Fibroblast of mammary gland (primary cell): ENCODE measurements around the gene RGS17.

ENCODE experiments used
- DNase-seq: peaks from one replicate; pipeline ENCODE4 v3.0.0-alpha.2; 2010; ENCODE audit warnings: low read depth
- H3K4me3 ChIP-seq: 2 replicates; pipeline ENCODE4 v1.5.1; 2011; ENCODE audit warnings: low read depth, mild to moderate bottlenecking, low read length, moderate library complexity; ENCODE audit not compliant: control insufficient read depth
- CTCF ChIP-seq: conservative IDR thresholded peaks from 2 replicates; pipeline ENCODE4 v1.5.1; 2011; ENCODE audit warnings: low read depth, low read length, inconsistent platforms; ENCODE audit not compliant: control insufficient read depth, insufficient read depth

The RGS17 gene

DNA sequence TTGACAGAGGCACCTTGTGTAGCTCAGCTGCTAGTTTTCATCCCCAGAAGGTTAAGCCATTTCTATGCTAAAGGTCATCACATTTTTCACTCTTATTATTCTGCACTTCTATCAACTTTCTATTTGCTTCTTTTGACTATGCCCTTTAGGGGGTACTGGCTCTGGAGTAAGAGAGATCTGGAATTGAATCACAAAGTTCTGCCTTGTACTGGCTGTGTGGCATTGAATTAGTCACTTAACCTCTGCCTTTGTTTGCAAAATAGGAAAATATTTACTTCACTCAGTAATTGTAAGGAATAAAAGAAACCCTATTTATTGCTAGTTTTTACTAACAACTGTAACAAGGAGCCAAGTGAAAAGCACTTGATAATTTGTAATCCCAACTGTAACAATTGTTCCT is 71.8 kb downstream of the RGS17 start:
- peak; percentile 41 for DNase-seq
- no peak overlapping the region for H3K4me3 ChIP-seq
- TF ChIP-seq CTCF = no peak

GRCh38 chr6:153058909-153059308 is 72.2 kb downstream of the RGS17 start:
- TF ChIP-seq CTCF = no peak
- no peak overlapping the region for H3K4me3 ChIP-seq
- DNase-seq = peak; percentile 14

- TF ChIP-seq CTCF = no peak
These were observed 72.8 kb downstream of the RGS17 start for GRCh38 chr6:153058291-153058690.

DNA sequence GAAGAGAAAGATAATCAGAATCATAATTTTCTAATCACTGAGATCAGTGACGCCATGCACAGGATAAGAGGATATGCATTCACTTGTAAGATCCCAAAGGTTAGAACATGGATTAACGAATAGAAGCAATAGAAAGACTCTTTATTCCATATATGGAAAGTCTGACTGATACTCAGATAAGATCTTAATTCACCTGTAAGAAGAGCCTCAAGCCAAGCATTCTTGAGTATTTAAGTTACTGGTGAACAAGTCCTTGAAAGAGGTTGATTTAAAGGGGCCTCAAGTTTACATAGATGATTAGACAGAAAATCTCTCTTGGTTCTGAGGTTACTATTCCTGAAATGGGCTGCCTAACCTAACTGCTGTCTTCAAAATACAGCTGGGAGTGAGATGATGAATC is 74.8 kb downstream of the RGS17 start:
- DNase-seq = no peak
- no peak overlapping the region for H3K4me3 ChIP-seq
- TF ChIP-seq CTCF = no peak

More at GRCh38 chr6:153058291-153058690, 72.8 kb downstream of the RGS17 start:
- no peak overlapping the region for H3K4me3 ChIP-seq
- DNase-seq = peak; percentile 79

GRCh38 chr6:153051801-153052200 is 79.3 kb downstream of the RGS17 start:
- peak; percentile 55 for DNase-seq
- H3K4me3 ChIP-seq = no peak overlapping the region
- TF ChIP-seq CTCF = no peak

GRCh38 chr6:153048631-153049030 is 82.5 kb downstream of the RGS17 start:
- no peak for DNase-seq
- no peak for TF ChIP-seq CTCF
- no peak overlapping the region for H3K4me3 ChIP-seq

DNA sequence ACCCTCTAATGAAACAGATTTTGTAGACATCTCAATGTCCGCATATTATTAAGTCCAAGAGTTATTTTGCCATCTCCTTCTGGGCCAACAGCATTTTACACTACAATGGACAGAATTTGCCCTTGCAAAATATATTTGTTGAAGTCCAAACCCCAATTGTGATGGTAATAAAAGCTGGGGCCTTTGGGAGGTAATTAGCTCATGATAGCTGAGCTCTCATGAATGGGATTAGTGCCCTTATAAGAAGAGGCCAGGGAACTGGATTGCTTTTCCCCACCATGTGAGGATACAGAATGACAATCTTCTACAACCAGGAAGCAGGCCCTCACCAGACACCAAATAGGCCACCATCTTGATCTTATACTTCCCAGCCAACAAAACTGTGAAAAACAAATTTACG is 83.7 kb downstream of the RGS17 start:
- DNase-seq = no peak
- no peak for TF ChIP-seq CTCF
- H3K4me3 ChIP-seq = no peak overlapping the region
